HepG2 (cell line): ENCODE results near the gene EFNA3. TPM values are rescaled to one million over a fixed set of nuclear protein-coding genes. Genes with fewer than 3 reads are reported as not detected.

Source experiments
- FOXO1 ChIP-seq: sonication (generic); formaldehyde crosslinking; IDR thresholded peaks from 2 replicates; pipeline ENCODE4 v1.4.0; 2020; ENCODE audit warnings: missing genetic modification reagents
- JUNB ChIP-seq: sonication (generic); formaldehyde crosslinking; IDR thresholded peaks from 2 replicates; pipeline ENCODE4 v1.8.0; 2022; ENCODE audit warnings: missing genetic modification reagents, mild to moderate bottlenecking, borderline replicate concordance
- MLXIP ChIP-seq: sonication (generic); formaldehyde crosslinking; IDR thresholded peaks from 2 replicates; pipeline ENCODE4 v1.9.0; 2021; ENCODE audit warnings: missing genetic modification reagents, borderline replicate concordance
- NR0B2 ChIP-seq: sonication (generic); formaldehyde crosslinking; IDR thresholded peaks from 2 replicates; pipeline ENCODE4 v1.4.0; 2020; ENCODE audit warnings: mild to moderate bottlenecking, missing genetic modification reagents
- POLR2AphosphoS2 ChIP-seq: IDR thresholded peaks from 2 replicates; pipeline ENCODE4 v1.6.1; 2011; ENCODE audit warnings: low read depth, low read length, improper control_type of control experiment
- RFXAP ChIP-seq: sonication (generic); formaldehyde crosslinking; IDR thresholded peaks from 2 replicates; pipeline ENCODE4 v1.4.0; 2020; ENCODE audit warnings: missing genetic modification reagents, borderline replicate concordance
- SATB2 ChIP-seq: sonication (generic); formaldehyde crosslinking; IDR thresholded peaks from 2 replicates; pipeline ENCODE4 v1.5.0; 2020; ENCODE audit warnings: missing genetic modification reagents
- ZBTB21 ChIP-seq: sonication (generic); formaldehyde crosslinking; IDR thresholded peaks from 2 replicates; pipeline ENCODE4 v1.4.0; 2020; ENCODE audit warnings: missing genetic modification reagents
- ZNF180 ChIP-seq: sonication (generic); formaldehyde crosslinking; IDR thresholded peaks from 2 replicates; pipeline ENCODE4 v1.4.0; 2020; ENCODE audit warnings: low read depth, missing genetic modification reagents, borderline replicate concordance
- ZNF670 ChIP-seq: sonication (generic); formaldehyde crosslinking; IDR thresholded peaks from 2 replicates; pipeline ENCODE4 v1.8.0; 2022; ENCODE audit warnings: mild to moderate bottlenecking, missing genetic modification reagents, borderline replicate concordance
- ZNF75D ChIP-seq: sonication (generic); formaldehyde crosslinking; IDR thresholded peaks from 2 replicates; pipeline ENCODE4 v1.8.1; 2023; ENCODE audit warnings: missing genetic modification reagents, mild to moderate bottlenecking, borderline replicate concordance
- polyA plus RNA-seq, 8 experiments: library from polyadenylated mRNA; depleted of rRNA in 3 of 8; stranded (reverse) in 7 of 8; unstranded in 1 of 8; fragments of >200 nt; fragmentation: Illumina TruSeq in 4 of 8; extraction: Trizol in 4 of 8; gene quantifications; 2 replicates each; pipeline versions ENCODE4 v1.2.1 to v1.2.3, GENCODE V29; 2011 to 2016; ENCODE audit warnings: low read depth in 4 of 8, missing spikeins in 1 of 8, mixed read lengths in 1 of 8; ENCODE audit not compliant: insufficient read depth in 1 of 8
- total RNA-seq, 5 experiments: library from RNA; depleted of rRNA; stranded (reverse); fragments of >200 nt; fragmentation: Illumina TruSeq; extraction: Trizol; gene quantifications; 2 replicates each; pipeline ENCODE4 v1.2.3, GENCODE V29; 2016; ENCODE audit warnings: low read depth in 1 of 5
- TF ChIP-seq, protein P1 (sequence below), 2 experiments: sonication (generic) in 1 of 2; formaldehyde crosslinking in 1 of 2; IDR thresholded peaks; 2 replicates each; pipeline versions ENCODE4 v1.4.0 to v1.6.1; 2016 to 2020; ENCODE audit warnings: borderline replicate concordance in 1 of 2, low read depth in 1 of 2, mild to moderate bottlenecking in 1 of 2, missing genetic modification reagents in 1 of 2
- TF ChIP-seq, protein P2 (sequence below): sonication (generic); formaldehyde crosslinking; IDR thresholded peaks from 2 replicates; pipeline ENCODE4 v1.5.0; 2020; ENCODE audit warnings: missing genetic modification reagents, mild to moderate bottlenecking, borderline replicate concordance
- TF ChIP-seq, protein P3 (sequence below): sonication (generic); formaldehyde crosslinking; IDR thresholded peaks from 2 replicates; pipeline ENCODE4 v1.5.0; 2020; ENCODE audit warnings: missing genetic modification reagents

Gene EFNA3
- total and polyA plus RNA-seq, 2 of the 13 experiments (the other 11 are each of a cell fraction or from before 2014, with no cell fraction given) = 1.0 to 5.7 TPM

- TF ChIP-seq, protein P1, sequence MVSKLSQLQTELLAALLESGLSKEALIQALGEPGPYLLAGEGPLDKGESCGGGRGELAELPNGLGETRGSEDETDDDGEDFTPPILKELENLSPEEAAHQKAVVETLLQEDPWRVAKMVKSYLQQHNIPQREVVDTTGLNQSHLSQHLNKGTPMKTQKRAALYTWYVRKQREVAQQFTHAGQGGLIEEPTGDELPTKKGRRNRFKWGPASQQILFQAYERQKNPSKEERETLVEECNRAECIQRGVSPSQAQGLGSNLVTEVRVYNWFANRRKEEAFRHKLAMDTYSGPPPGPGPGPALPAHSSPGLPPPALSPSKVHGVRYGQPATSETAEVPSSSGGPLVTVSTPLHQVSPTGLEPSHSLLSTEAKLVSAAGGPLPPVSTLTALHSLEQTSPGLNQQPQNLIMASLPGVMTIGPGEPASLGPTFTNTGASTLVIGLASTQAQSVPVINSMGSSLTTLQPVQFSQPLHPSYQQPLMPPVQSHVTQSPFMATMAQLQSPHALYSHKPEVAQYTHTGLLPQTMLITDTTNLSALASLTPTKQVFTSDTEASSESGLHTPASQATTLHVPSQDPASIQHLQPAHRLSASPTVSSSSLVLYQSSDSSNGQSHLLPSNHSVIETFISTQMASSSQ (IDR thresholded peaks at IDR 0.05; ENCODE audit: low read depth) = no peak
- TF ChIP-seq, protein P1 (CRISPR knock-in tag; IDR thresholded peaks at IDR 0.05; ENCODE audit: borderline replicate concordance) = no peak
- TF ChIP-seq MLXIP (CRISPR knock-in tag) (no peak), ZNF670 (no peak), POLR2AphosphoS2 (no peak), SATB2 (CRISPR knock-in tag) (no peak), FOXO1 (CRISPR knock-in tag) (no peak), ZBTB21 (CRISPR knock-in tag) (no peak), RFXAP (no peak), NR0B2 (no peak), ZNF180 (no peak), ZNF75D (CRISPR knock-in tag) (no peak), JUNB (CRISPR knock-in tag) (no peak)
- TF ChIP-seq, protein P2, sequence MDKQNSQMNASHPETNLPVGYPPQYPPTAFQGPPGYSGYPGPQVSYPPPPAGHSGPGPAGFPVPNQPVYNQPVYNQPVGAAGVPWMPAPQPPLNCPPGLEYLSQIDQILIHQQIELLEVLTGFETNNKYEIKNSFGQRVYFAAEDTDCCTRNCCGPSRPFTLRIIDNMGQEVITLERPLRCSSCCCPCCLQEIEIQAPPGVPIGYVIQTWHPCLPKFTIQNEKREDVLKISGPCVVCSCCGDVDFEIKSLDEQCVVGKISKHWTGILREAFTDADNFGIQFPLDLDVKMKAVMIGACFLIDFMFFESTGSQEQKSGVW (CRISPR knock-in tag) = no peak
- TF ChIP-seq, protein P3, sequence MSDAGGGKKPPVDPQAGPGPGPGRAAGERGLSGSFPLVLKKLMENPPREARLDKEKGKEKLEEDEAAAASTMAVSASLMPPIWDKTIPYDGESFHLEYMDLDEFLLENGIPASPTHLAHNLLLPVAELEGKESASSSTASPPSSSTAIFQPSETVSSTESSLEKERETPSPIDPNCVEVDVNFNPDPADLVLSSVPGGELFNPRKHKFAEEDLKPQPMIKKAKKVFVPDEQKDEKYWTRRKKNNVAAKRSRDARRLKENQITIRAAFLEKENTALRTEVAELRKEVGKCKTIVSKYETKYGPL (CRISPR knock-in tag) = no peak
Observed at GRCh38 chr1:155048449-155049334, 29.9 kb upstream of the EFNA3 start (continued).
